IPS DF 19.7 (cell line): Measurements from ENCODE around the gene SERPINE3.

ENCODE experiments used
- DNase-seq: peaks from one replicate; pipeline ENCODE4 v3.0.0-alpha.2; 2013; ENCODE audit warnings: low read depth, low spot score

SERPINE3 gene

GRCh38 chr13:51361106-51361505 is 21.6 kb downstream of the SERPINE3 start:
- no peak for DNase-seq

DNA sequence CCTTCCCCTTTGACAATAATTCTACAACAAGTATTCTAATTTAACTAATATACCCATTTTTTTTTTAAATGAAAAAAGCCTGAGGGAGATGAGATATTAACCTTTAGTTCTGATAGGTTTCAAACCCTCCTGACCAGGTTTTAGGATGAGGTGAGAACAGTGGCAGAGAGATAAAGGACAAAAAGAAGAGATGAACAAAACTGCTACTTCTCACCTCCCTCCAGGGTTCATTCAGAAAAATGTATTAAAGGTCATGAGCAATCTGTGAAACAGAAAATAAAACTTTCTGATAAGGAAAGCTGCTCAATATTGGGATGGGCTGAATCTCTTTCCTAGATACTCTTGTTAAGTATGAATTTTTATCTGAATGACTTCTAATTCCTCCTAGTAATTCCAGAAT is 24.1 kb downstream of the SERPINE3 start:
- no peak for DNase-seq

GRCh38 chr13:51364404-51365008 is 25.0 kb downstream of the SERPINE3 start:
- DNase-seq: no peak

DNA sequence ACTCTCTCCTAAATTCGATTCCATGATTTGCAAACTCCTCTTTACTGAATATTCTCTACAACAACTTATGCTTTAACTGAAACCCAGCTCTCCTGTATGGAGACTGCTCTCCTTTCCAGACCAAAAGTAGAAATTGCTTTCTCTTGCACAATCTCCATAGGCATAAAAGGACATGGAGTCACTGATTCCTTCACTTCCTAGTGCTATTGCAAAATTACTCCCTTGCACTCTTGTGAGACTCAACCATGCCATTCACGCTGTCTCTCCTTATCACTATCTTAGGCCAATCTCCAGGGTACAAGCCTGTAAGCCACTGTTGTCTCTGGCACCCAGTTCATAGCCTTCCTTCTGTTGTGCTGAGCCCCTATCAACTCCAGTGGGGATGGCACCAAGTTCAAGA is 30.6 kb downstream of the SERPINE3 start:
- no peak for DNase-seq

- DNase-seq: no peak
Observed at GRCh38 chr13:51370811-51371210, 31.3 kb downstream of the SERPINE3 start.

DNA sequence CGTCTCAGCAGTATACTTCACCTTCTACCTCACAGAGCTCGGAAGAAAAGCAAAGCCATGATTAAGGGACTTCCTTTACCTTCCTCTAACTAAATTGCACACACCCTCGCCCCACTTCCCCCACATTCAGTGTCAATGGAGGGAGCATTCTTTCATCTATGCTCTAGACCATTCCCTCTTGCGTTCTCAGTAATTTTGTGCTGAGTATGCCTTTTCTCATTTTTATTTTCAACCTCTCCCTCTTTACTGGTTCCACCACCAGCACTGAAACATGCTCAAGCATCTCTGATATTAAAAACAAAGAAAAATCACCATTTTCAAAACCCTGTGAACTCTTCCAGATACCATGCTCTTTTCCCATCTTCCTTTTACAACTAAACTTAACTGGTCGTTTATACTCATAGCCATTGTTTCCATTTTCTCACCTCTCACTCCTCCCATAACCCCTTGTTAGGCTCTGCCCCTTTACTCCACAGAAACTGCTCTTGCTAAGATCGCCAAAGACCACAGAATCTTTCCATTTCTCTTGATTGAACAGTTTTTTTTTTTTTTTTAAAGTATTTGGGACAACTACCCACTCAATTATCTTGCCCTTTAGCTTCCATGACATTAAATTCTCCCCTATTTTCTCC is 32.4 kb downstream of the SERPINE3 start:
- no peak for DNase-seq

- DNase-seq: no peak
Observed at GRCh38 chr13:51373451-51373850, 34.0 kb downstream of the SERPINE3 start.

GRCh38 chr13:51380269-51380668 is 40.8 kb downstream of the SERPINE3 start:
- DNase-seq: no peak

GRCh38 chr13:51385114-51385513 is 45.6 kb downstream of the SERPINE3 start:
- DNase-seq: no peak

- DNase-seq: no peak
Observed at GRCh38 chr13:51394724-51395123, 55.2 kb downstream of the SERPINE3 start.

DNA sequence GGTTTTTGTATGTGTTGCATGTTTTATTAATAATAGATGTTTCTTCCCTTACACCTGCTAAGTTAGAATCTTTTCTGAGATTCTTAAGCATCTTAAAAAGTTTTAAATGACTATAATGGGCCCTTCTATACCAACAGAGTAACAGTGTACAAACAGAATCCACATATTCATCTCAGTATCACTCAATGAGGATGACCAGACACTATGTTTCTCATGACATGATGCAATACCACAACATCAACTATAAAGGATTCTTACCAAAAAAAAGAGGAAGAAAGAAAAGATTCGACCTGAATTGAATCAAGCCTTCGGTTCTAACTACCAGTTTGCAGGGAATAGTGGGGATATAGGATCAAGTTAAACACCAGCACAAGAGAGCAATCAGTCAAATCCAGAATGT is 56.9 kb downstream of the SERPINE3 start:
- DNase-seq: no peak

GRCh38 chr13:51397262-51397941 is 57.9 kb downstream of the SERPINE3 start:
- DNase-seq: no peak

- no peak for DNase-seq
Observed at GRCh38 chr13:51405176-51405575, 65.7 kb downstream of the SERPINE3 start.

- no peak for DNase-seq
Observed at GRCh38 chr13:51412431-51412830, 72.9 kb downstream of the SERPINE3 start.
